HEK293T (cell line): Measurements from ENCODE around the gene SLC31A1.

Source experiments
- CTCF ChIA-PET: fragments of 350-600 bp; formaldehyde crosslinking; extraction: SDS; loops from one replicate; lab custom pipeline; 2021; ENCODE audit warnings: antibody characterized with exemption, inconsistent platforms; lab: Yijun Ruan, JAX
- POLR2A ChIA-PET: fragments of 350-600 bp; formaldehyde crosslinking; extraction: SDS; loops from one replicate; lab custom pipeline; 2020; ENCODE audit warnings: antibody characterized with exemption, inconsistent platforms; lab: Yijun Ruan, JAX
- DNase-seq: peaks from one replicate; pipeline ENCODE4 v3.0.0; 2012; ENCODE audit warnings: mixed read lengths; ENCODE audit errors: extremely low spot score
- ARNT ChIP-seq: fragments of 450-650 bp; IDR thresholded peaks from 2 replicates; pipeline ENCODE4 v1.6.1; 2017; ENCODE audit warnings: mild to moderate bottlenecking
- BHLHE40 ChIP-seq: fragments of 450-650 bp; IDR thresholded peaks from 2 replicates; pipeline ENCODE4 v1.6.1; 2016; ENCODE audit warnings: mild to moderate bottlenecking, moderate library complexity, borderline replicate concordance
- CTBP1 ChIP-seq: fragments of 450-650 bp; IDR thresholded peaks from 2 replicates; pipeline ENCODE4 v1.6.1; 2016; ENCODE audit warnings: borderline replicate concordance
- ELF4 ChIP-seq: fragments of 450-650 bp; IDR thresholded peaks from 2 replicates; pipeline ENCODE4 v1.6.1; 2017; ENCODE audit warnings: antibody characterized with exemption
- FOXA1 ChIP-seq: fragments of 450-650 bp; IDR thresholded peaks from 2 replicates; pipeline ENCODE4 v1.6.1; 2016; ENCODE audit warnings: mild to moderate bottlenecking
- FOXK2 ChIP-seq: fragments of 450-650 bp; IDR thresholded peaks from 2 replicates; pipeline ENCODE4 v1.6.1; 2016; ENCODE audit warnings: mild to moderate bottlenecking
- FOXM1 ChIP-seq: fragments of 450-650 bp; IDR thresholded peaks from 2 replicates; pipeline ENCODE4 v1.6.1; 2017; ENCODE audit warnings: mild to moderate bottlenecking, borderline replicate concordance
- HDGF ChIP-seq: fragments of 450-650 bp; IDR thresholded peaks from 2 replicates; pipeline ENCODE4 v1.6.1; 2017; ENCODE audit warnings: antibody characterized with exemption, borderline replicate concordance
- L3MBTL2 ChIP-seq: fragments of 450-650 bp; conservative IDR thresholded peaks from 2 replicates; pipeline ENCODE4 v1.6.1; 2016; ENCODE audit warnings: mild to moderate bottlenecking
- LEF1 ChIP-seq: fragments of 450-650 bp; IDR thresholded peaks from 2 replicates; pipeline ENCODE4 v1.6.1; 2017; ENCODE audit warnings: mild to moderate bottlenecking, borderline replicate concordance
- NFRKB ChIP-seq: fragments of 450-650 bp; IDR thresholded peaks from 2 replicates; pipeline ENCODE4 v1.6.1; 2016; ENCODE audit warnings: mild to moderate bottlenecking, moderate library complexity
- SP1 ChIP-seq: fragments of 450-650 bp; IDR thresholded peaks from 2 replicates; pipeline ENCODE4 v1.6.1; 2017
- SUZ12 ChIP-seq: fragments of 450-650 bp; IDR thresholded peaks from 2 replicates; pipeline ENCODE4 v1.6.1; 2016; ENCODE audit warnings: mild to moderate bottlenecking
- TARDBP ChIP-seq: fragments of 450-650 bp; IDR thresholded peaks from 2 replicates; pipeline ENCODE4 v1.6.1; 2016
- ZNF384 ChIP-seq: fragments of 450-650 bp; IDR thresholded peaks from 2 replicates; pipeline ENCODE4 v1.6.1; 2016
- TF ChIP-seq, protein P1 (sequence below): fragments of 450-650 bp; IDR thresholded peaks from 2 replicates; pipeline ENCODE4 v1.6.1; 2016

The SLC31A1 gene

DNA sequence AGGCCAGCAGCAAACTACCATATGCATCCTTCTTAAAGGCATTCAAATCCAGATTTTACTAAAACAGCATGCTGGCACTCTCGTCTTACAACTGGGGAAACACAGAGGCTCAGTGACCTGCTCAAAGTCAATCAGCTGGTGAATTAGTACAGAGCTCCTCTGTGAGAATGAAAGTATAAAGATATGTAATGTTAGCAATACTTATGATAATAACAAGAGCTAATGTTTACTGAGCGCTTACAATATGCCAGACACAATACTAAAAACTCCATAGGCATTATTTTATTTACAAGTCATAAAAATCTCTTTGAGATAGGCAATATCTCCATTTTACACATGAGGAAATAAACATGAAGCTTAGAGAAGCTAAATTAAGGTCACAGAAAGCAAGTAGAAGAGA is 28.9 kb upstream of the SLC31A1 start:
- DNase-seq, result no peak
- ChIA-PET POLR2A (interaction anchor here (1.2 kb wide), 1 partner anchor 29 kb away, joined by 3 read pairs; the partner anchor contains the start of genes FKBP15 and SLC31A1), CTCF (interaction anchor here (0.7 kb wide), 1 partner anchor 29 kb away, joined by 7 read pairs; no protein-coding TSS in a partner anchor)
- TF ChIP-seq FOXK2 (no peak), ZNF384 (no peak), HDGF (no peak), BHLHE40 (no peak), SP1 (no peak), LEF1 (no peak), FOXM1 (no peak), ARNT (no peak), ELF4 (no peak), SUZ12 (no peak), TARDBP (no peak), CTBP1 (no peak), NFRKB (no peak), FOXA1 (no peak), L3MBTL2 (no peak)
- TF ChIP-seq, protein P1, sequence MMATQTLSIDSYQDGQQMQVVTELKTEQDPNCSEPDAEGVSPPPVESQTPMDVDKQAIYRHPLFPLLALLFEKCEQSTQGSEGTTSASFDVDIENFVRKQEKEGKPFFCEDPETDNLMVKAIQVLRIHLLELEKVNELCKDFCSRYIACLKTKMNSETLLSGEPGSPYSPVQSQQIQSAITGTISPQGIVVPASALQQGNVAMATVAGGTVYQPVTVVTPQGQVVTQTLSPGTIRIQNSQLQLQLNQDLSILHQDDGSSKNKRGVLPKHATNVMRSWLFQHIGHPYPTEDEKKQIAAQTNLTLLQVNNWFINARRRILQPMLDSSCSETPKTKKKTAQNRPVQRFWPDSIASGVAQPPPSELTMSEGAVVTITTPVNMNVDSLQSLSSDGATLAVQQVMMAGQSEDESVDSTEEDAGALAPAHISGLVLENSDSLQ, result no peak

GRCh38 chr9:113199683-113200329 is 21.5 kb upstream of the SLC31A1 start:
- ChIA-PET CTCF (no interaction called here), POLR2A (no interaction called here)
- no peak for TF ChIP-seq BHLHE40
- no peak for TF ChIP-seq SP1
- TF ChIP-seq NFRKB, result no peak
- TF ChIP-seq SUZ12, result no peak
- TF ChIP-seq, protein P1, result no peak
- TF ChIP-seq FOXA1, result no peak
- TF ChIP-seq TARDBP, result no peak
- TF ChIP-seq LEF1, result no peak
- no peak for TF ChIP-seq FOXK2
- no peak for TF ChIP-seq FOXM1
- no peak for TF ChIP-seq HDGF
- no peak for TF ChIP-seq CTBP1
- TF ChIP-seq ZNF384, result no peak
- TF ChIP-seq ELF4, result no peak
- no peak for TF ChIP-seq ARNT
- no peak for DNase-seq

GRCh38 chr9:113205432-113205831 is 15.9 kb upstream of the SLC31A1 start:
- DNase-seq, result no peak
- POLR2A ChIA-PET, result no interaction called here

GRCh38 chr9:113205861-113206260 is 15.5 kb upstream of the SLC31A1 start:
- ChIA-PET POLR2A (no interaction called here), CTCF (no interaction called here)
- DNase-seq, result no peak
- TF ChIP-seq FOXM1 (no peak), NFRKB (no peak), ZNF384 (no peak), ARNT (no peak), FOXA1 (no peak), SUZ12 (no peak), LEF1 (no peak), SP1 (no peak), CTBP1 (no peak), HDGF (no peak), TARDBP (no peak), FOXK2 (no peak), BHLHE40 (no peak), ELF4 (no peak), L3MBTL2 (no peak)
- TF ChIP-seq, protein P1, result no peak

More at GRCh38 chr9:113205432-113205831, 15.9 kb upstream of the SLC31A1 start:
- CTCF ChIA-PET, result no interaction called here
- TF ChIP-seq TARDBP, result no peak
- no peak for TF ChIP-seq BHLHE40
- TF ChIP-seq FOXA1, result no peak
- no peak for TF ChIP-seq FOXK2
- no peak for TF ChIP-seq ELF4
- no peak for TF ChIP-seq ARNT
- TF ChIP-seq, protein P1, result no peak
- TF ChIP-seq HDGF, result no peak
- TF ChIP-seq SP1, result no peak
- TF ChIP-seq NFRKB, result no peak
- no peak for TF ChIP-seq CTBP1
- TF ChIP-seq FOXM1, result no peak
- TF ChIP-seq LEF1, result no peak
- TF ChIP-seq SUZ12, result no peak
- TF ChIP-seq ZNF384, result no peak
- no peak for TF ChIP-seq L3MBTL2

DNA sequence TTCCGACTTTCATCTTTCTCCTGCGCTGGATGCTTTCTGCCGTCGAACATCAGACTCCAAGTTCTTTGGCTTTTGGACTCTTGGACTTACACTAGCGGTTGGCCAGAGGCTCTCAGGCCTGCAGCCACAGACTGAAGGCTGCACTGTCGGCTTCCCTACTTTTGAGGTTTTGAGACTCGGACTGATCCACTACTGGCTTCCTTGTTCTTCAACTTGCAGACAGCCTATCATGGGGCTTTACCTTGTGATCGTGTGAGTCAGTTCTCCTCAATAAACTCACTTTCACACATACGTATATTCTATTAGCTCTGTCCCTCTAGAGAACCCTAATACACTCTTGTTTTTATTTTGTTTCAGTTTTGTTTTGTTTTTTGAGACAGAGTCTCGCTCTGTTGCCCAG is 10.5 kb upstream of the SLC31A1 start:
- ChIA-PET CTCF (no interaction called here), POLR2A (no interaction called here)
- no peak for TF ChIP-seq ARNT
- TF ChIP-seq FOXK2, result no peak
- no peak for TF ChIP-seq NFRKB
- no peak for TF ChIP-seq ELF4
- no peak for TF ChIP-seq FOXM1
- no peak for TF ChIP-seq TARDBP
- TF ChIP-seq FOXA1, result no peak
- no peak for TF ChIP-seq L3MBTL2
- no peak for TF ChIP-seq LEF1
- DNase-seq, result no peak
